Loucy (cell line): ENCODE results near the gene IRGC.

ENCODE experiments used
- H2AFZ ChIP-seq: fragments of 200-600 bp; sonication (generic); 2 replicates; pipeline ENCODE4 v1.6.0; 2016; ENCODE audit warnings: antibody characterized with exemption, mild to moderate bottlenecking, low read length, moderate library complexity
- H3F3A ChIP-seq: fragments of 200-600 bp; 2 replicates; pipeline ENCODE4 v1.6.0; 2016; ENCODE audit warnings: antibody characterized with exemption, low read depth, mild to moderate bottlenecking
- H3K27me3 ChIP-seq: fragments of 200-600 bp; sonication (generic); 2 replicates; pipeline ENCODE4 v1.6.1; 2014; ENCODE audit warnings: low read length, mild to moderate bottlenecking; ENCODE audit not compliant: insufficient read depth, poor library complexity, severe bottlenecking
- H3K36me3 ChIP-seq: fragments of 200-600 bp; sonication (generic); 2 replicates; pipeline ENCODE4 v1.6.1; 2016; ENCODE audit warnings: low read length; ENCODE audit not compliant: insufficient read depth
- H3K4me1 ChIP-seq: fragments of 200-600 bp; sonication (generic); 2 replicates; pipeline ENCODE4 v1.5.1; 2014; ENCODE audit warnings: low read length, mild to moderate bottlenecking; ENCODE audit not compliant: insufficient read depth, poor library complexity, severe bottlenecking
- H3K4me2 ChIP-seq: fragments of 200-600 bp; sonication (generic); 2 replicates; pipeline ENCODE4 v1.6.0; 2014; ENCODE audit warnings: antibody characterized with exemption, low read length, low read depth, mild to moderate bottlenecking; ENCODE audit not compliant: poor library complexity, severe bottlenecking
- H3K4me3 ChIP-seq: fragments of 200-600 bp; sonication (generic); 2 replicates; pipeline ENCODE4 v1.5.1; 2014; ENCODE audit warnings: low read length, mild to moderate bottlenecking, mixed read lengths; ENCODE audit not compliant: poor library complexity, severe bottlenecking
- H3K79me2 ChIP-seq: fragments of 200-600 bp; sonication (generic); 2 replicates; pipeline ENCODE4 v1.6.1; 2014; ENCODE audit warnings: low read length; ENCODE audit not compliant: insufficient read depth
- H3K9ac ChIP-seq: fragments of 200-600 bp; sonication (generic); 2 replicates; pipeline ENCODE4 v1.6.0; 2014; ENCODE audit warnings: mild to moderate bottlenecking, low read depth, low read length, moderate library complexity; ENCODE audit not compliant: poor library complexity, severe bottlenecking
- H3K9me2 ChIP-seq: fragments of 200-600 bp; sonication (generic); replicated peaks from 2 replicates; pipeline ENCODE4 v1.6.1; 2016; ENCODE audit warnings: low read depth, low read length, mixed read lengths
- H3K9me3 ChIP-seq: fragments of 200-600 bp; sonication (generic); 2 replicates; pipeline ENCODE4 v1.6.1; 2014; ENCODE audit warnings: mild to moderate bottlenecking, antibody characterized with exemption, low read length, low read depth; ENCODE audit not compliant: insufficient read depth
- H4K20me1 ChIP-seq: fragments of 200-600 bp; sonication (generic); 2 replicates; pipeline ENCODE4 v1.6.0; 2014; ENCODE audit warnings: antibody characterized with exemption, low read length, mild to moderate bottlenecking; ENCODE audit not compliant: insufficient read depth, poor library complexity, severe bottlenecking
- CTCF ChIP-seq: fragments of 200-600 bp; sonication (generic); conservative IDR thresholded peaks from 2 replicates; pipeline ENCODE4 v1.5.1; 2014; ENCODE audit warnings: mild to moderate bottlenecking, antibody characterized with exemption, low read length
- EZH2phosphoT487 ChIP-seq: fragments of 200-600 bp; IDR thresholded peaks from 2 replicates; pipeline ENCODE4 v1.6.1; 2018; ENCODE audit warnings: antibody characterized with exemption, mild to moderate bottlenecking, moderate library complexity, borderline replicate concordance

Gene IRGC

GRCh38 chr19:43687660-43687997 is 28.2 kb upstream of the IRGC start:
- TF ChIP-seq EZH2phosphoT487 (no peak), CTCF (no peak)
- Histone ChIP-seq H3K27me3 (no peaks in the 10 kb centered on the region), H3K79me2 (no peaks in the 10 kb centered on the region), H3K36me3 (no peaks in the 10 kb centered on the region), H3K4me2 (no peak overlapping the region), H3K9me2 (no peaks in the 10 kb centered on the region), H3K4me3 (no peak overlapping the region), H3K9me3 (peaks cover 3% of the 10 kb centered on the region; the same call in 1 of the 2 replicates), H3F3A (no peaks in the 10 kb centered on the region), H2AFZ (no peak overlapping the region), H3K9ac (no peak overlapping the region), H3K4me1 (no peaks in the 10 kb centered on the region), H4K20me1 (no peaks in the 10 kb centered on the region)

GRCh38 chr19:43688059-43688701 is 27.7 kb upstream of the IRGC start:
- H3K9me2 ChIP-seq, result no peaks in the 10 kb centered on the region
- no peaks in the 10 kb centered on the region for H3F3A ChIP-seq
- no peaks in the 10 kb centered on the region for H3K36me3 ChIP-seq
- H4K20me1 ChIP-seq, result no peaks in the 10 kb centered on the region
- H3K79me2 ChIP-seq, result no peaks in the 10 kb centered on the region
- H3K4me3 ChIP-seq, result no peak overlapping the region
- H3K27me3 ChIP-seq, result no peaks in the 10 kb centered on the region
- no peak overlapping the region for H3K9ac ChIP-seq
- peaks cover 3% of the 10 kb centered on the region; the same call in 1 of the 2 replicates for H3K9me3 ChIP-seq
- H2AFZ ChIP-seq, result no peak overlapping the region
- no peaks in the 10 kb centered on the region for H3K4me1 ChIP-seq
- H3K4me2 ChIP-seq, result no peak overlapping the region
- TF ChIP-seq EZH2phosphoT487 (no peak), CTCF (no peak)

GRCh38 chr19:43690444-43690843 is 25.4 kb upstream of the IRGC start:
- no peaks in the 10 kb centered on the region for H3K27me3 ChIP-seq
- no peaks in the 10 kb centered on the region for H3K79me2 ChIP-seq
- TF ChIP-seq CTCF (no peak), EZH2phosphoT487 (no peak)
- peaks cover 3% of the 10 kb centered on the region; the same call in 1 of the 2 replicates for H3K9me3 ChIP-seq
- H3F3A ChIP-seq, result no peaks in the 10 kb centered on the region
- no peak overlapping the region for H3K4me2 ChIP-seq
- no peaks in the 10 kb centered on the region for H3K36me3 ChIP-seq
- H3K4me3 ChIP-seq, result no peak overlapping the region
- no peaks in the 10 kb centered on the region for H3K9me2 ChIP-seq
- no peaks in the 10 kb centered on the region for H4K20me1 ChIP-seq
- no peak overlapping the region for H2AFZ ChIP-seq
- no peak overlapping the region for H3K9ac ChIP-seq
- no peaks in the 10 kb centered on the region for H3K4me1 ChIP-seq
